ENCODE results near the gene MLLT1.

GRCh38 chr19:6248844-6249243 lies 30.9 kb downstream of the MLLT1 start:
- TF ChIP-seq KDM1A (IDR thresholded peaks at IDR 0.05; ENCODE audit: borderline replicate concordance, low read length), result no peak
- TF ChIP-seq EP300 (IDR thresholded peaks at IDR 0.05; ENCODE audit: borderline replicate concordance in 1 of 2, low read depth in 2 of 2, low read length in 2 of 2), result no peak
- no peak for TF ChIP-seq ATF3 (IDR thresholded peaks at IDR 0.05; ENCODE audit: insufficient read depth, low read depth, low read length)
- TF ChIP-seq CHD2 (IDR thresholded peaks at IDR 0.05; ENCODE audit: low read length), result no peak
- TF ChIP-seq CTCF (IDR thresholded peaks at IDR 0.05; ENCODE audit: control extremely low read depth in 1 of 3, insufficient read depth in 1 of 3, low read depth in 1 of 3, low read length in 3 of 3), result no peak
